MM.1S (cell line): ENCODE data around the gene NALCN.

Source experiments
- DNase-seq: peaks from one replicate; pipeline ENCODE4 v3.0.0-alpha.2; 2015
- H2AFZ ChIP-seq: fragments of 300-600 bp; sonication (generic); 2 replicates; pipeline ENCODE4 v1.6.0; 2016; ENCODE audit warnings: antibody characterized with exemption, low read length
- H3F3A ChIP-seq: fragments of 300-600 bp; sonication (generic); 2 replicates; pipeline ENCODE4 v1.6.1; 2016; ENCODE audit warnings: mild to moderate bottlenecking, antibody characterized with exemption, low read length, moderate library complexity, mixed read lengths; ENCODE audit not compliant: insufficient read depth
- H3K27ac ChIP-seq: fragments of 300-600 bp; sonication (generic); 2 replicates; pipeline ENCODE4 v1.5.1; 2016; ENCODE audit warnings: mild to moderate bottlenecking, low read length
- H3K27me3 ChIP-seq: fragments of 300-600 bp; sonication (generic); replicated peaks from 2 replicates; pipeline ENCODE4 v1.6.0; 2016; ENCODE audit warnings: low read length; ENCODE audit not compliant: insufficient read depth
- H3K36me3 ChIP-seq: fragments of 300-600 bp; sonication (generic); replicated peaks from 2 replicates; pipeline ENCODE4 v1.6.1; 2016; ENCODE audit warnings: mild to moderate bottlenecking, low read length, mixed read lengths; ENCODE audit not compliant: insufficient read depth
- H3K4me1 ChIP-seq: fragments of 300-600 bp; sonication (generic); 2 replicates; pipeline ENCODE4 v1.6.1; 2016; ENCODE audit warnings: low read length, mixed read lengths
- H3K4me2 ChIP-seq: fragments of 300-600 bp; sonication (generic); 2 replicates; pipeline ENCODE4 v1.6.0; 2016; ENCODE audit warnings: low read depth, low read length
- H3K4me3 ChIP-seq: fragments of 300-600 bp; sonication (generic); 2 replicates; pipeline ENCODE4 v1.5.1; 2016; ENCODE audit warnings: low read length, mixed read lengths
- H3K79me2 ChIP-seq: fragments of 300-600 bp; sonication (generic); 2 replicates; pipeline ENCODE4 v1.6.1; 2016; ENCODE audit warnings: mixed run types, low read length, mixed read lengths
- H3K9ac ChIP-seq: fragments of 300-600 bp; sonication (generic); 2 replicates; pipeline ENCODE4 v1.6.1; 2016; ENCODE audit warnings: low read length, mixed read lengths
- H3K9me2 ChIP-seq: fragments of 300-600 bp; sonication (generic); replicated peaks from 2 replicates; pipeline ENCODE4 v1.6.1; 2016; ENCODE audit warnings: mild to moderate bottlenecking, low read length, mixed read lengths; ENCODE audit not compliant: insufficient read depth
- H3K9me3 ChIP-seq: fragments of 300-600 bp; sonication (generic); replicated peaks from 2 replicates; pipeline ENCODE4 v1.6.1; 2016; ENCODE audit warnings: mild to moderate bottlenecking, low read length, mixed read lengths; ENCODE audit not compliant: insufficient read depth
- H4K20me1 ChIP-seq: fragments of 300-600 bp; sonication (generic); 2 replicates; pipeline ENCODE4 v1.6.1; 2016; ENCODE audit warnings: mild to moderate bottlenecking, low read length, moderate library complexity, mixed read lengths; ENCODE audit not compliant: insufficient read depth
- CTCF ChIP-seq: fragments of 300-600 bp; sonication (generic); IDR thresholded peaks from 2 replicates; pipeline ENCODE4 v1.5.1; 2016; ENCODE audit warnings: antibody characterized with exemption, low read length, mixed read lengths
- EZH2 ChIP-seq: fragments of 300-600 bp; sonication (generic); optimal IDR thresholded peaks from 2 replicates; pipeline ENCODE3; 2017; ENCODE audit warnings: low read depth, mild to moderate bottlenecking, antibody characterized with exemption, low read length, mixed read lengths
- EZH2phosphoT487 ChIP-seq: fragments of 300-600 bp; sonication (generic); IDR thresholded peaks from 2 replicates; pipeline ENCODE4 v1.6.1; 2018; ENCODE audit warnings: antibody characterized with exemption, low read length

Gene NALCN

GRCh38 chr13:101408992-101409656 lies 7.2 kb downstream of the NALCN start:
- no peaks in the 10 kb centered on the region for H3K4me1 ChIP-seq
- H3K27me3 ChIP-seq: no peaks in the 10 kb centered on the region
- H3K4me3 ChIP-seq: no peak overlapping the region
- no peaks in the 10 kb centered on the region for H3F3A ChIP-seq
- H2AFZ ChIP-seq: no peak overlapping the region
- H3K9ac ChIP-seq: no peak overlapping the region
- no peaks in the 10 kb centered on the region for H3K9me2 ChIP-seq
- H3K79me2 ChIP-seq: peaks cover 1% of the 10 kb centered on the region; the same call in 1 of the 2 replicates
- H3K4me2 ChIP-seq: no peak overlapping the region
- no peak for TF ChIP-seq EZH2
- TF ChIP-seq EZH2phosphoT487: no peak
- TF ChIP-seq CTCF: no peak
- no peak for DNase-seq
- no peaks in the 10 kb centered on the region for H4K20me1 ChIP-seq
- no peaks in the 10 kb centered on the region for H3K9me3 ChIP-seq
- H3K36me3 ChIP-seq: no peaks in the 10 kb centered on the region
- no peak overlapping the region for H3K27ac ChIP-seq

GRCh38 chr13:101408154-101408553 lies 8.2 kb downstream of the NALCN start:
- Histone ChIP-seq H3K4me1 (no peaks in the 10 kb centered on the region), H3K36me3 (no peaks in the 10 kb centered on the region), H3K4me3 (no peak overlapping the region), H3K79me2 (no peaks in the 10 kb centered on the region), H4K20me1 (no peaks in the 10 kb centered on the region), H3K27me3 (no peaks in the 10 kb centered on the region), H3K27ac (no peak overlapping the region), H3K4me2 (no peak overlapping the region), H3K9me3 (no peaks in the 10 kb centered on the region), H2AFZ (no peak overlapping the region), H3K9me2 (no peaks in the 10 kb centered on the region), H3F3A (no peaks in the 10 kb centered on the region), H3K9ac (no peak overlapping the region)
- no peak for DNase-seq
- TF ChIP-seq EZH2 (no peak), EZH2phosphoT487 (no peak), CTCF (no peak)

DNA sequence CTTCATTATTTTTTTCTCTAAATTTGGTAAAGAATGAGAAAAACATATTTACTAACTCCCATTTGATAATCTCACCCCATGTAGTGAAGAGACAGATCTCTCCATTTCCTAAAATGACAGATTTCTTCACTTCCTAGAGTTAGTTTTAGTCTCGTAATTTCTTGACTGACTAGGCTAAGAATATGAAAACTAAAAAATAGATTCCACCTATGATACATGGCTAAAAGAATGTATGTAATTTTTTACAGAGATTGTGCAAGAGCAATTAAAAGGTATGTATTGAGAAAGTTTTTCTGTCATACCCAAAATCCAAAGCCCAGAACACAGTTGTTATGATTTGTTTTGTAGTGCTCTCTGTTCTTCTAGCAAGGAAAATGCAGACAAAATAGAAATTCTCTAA lies 9.5 kb downstream of the NALCN start:
- Histone ChIP-seq H4K20me1 (no peaks in the 10 kb centered on the region), H3K79me2 (no peaks in the 10 kb centered on the region), H3K9ac (no peak overlapping the region), H3K4me2 (no peak overlapping the region), H3K9me3 (no peaks in the 10 kb centered on the region), H3K4me3 (no peak overlapping the region), H3K27me3 (no peaks in the 10 kb centered on the region), H3K36me3 (no peaks in the 10 kb centered on the region), H2AFZ (no peak overlapping the region), H3F3A (no peaks in the 10 kb centered on the region), H3K27ac (no peak overlapping the region), H3K4me1 (no peaks in the 10 kb centered on the region), H3K9me2 (no peaks in the 10 kb centered on the region)
- no peak for TF ChIP-seq EZH2
- TF ChIP-seq CTCF: no peak
- TF ChIP-seq EZH2phosphoT487: no peak
- no peak for DNase-seq
